HG03457 (cell line): ENCODE results near the gene SPARCL1.
"Not testable (repeated sequence)": the region's sequence is repeated elsewhere in the genome, so short reads cannot be mapped to it uniquely, and the experiment has no call there.

Experiments used
- ATAC-seq: cut with Tn5 transposase; IDR thresholded peaks from one replicate; pipeline ENCODE4 v1.9.1; 2021; ENCODE audit warnings: moderate number of reproducible peaks; ENCODE audit not compliant: unreplicated experiment

SPARCL1 gene

GRCh38 chr4:87529187-87529586 lies at the start of gene SPARCL1:
Gene SPARCL1, minus strand, starts transcription at chr4:87529376. Its CDS starts 29,802 bp downstream, at chr4:87499574.
- ATAC-seq, result no peak

GRCh38 chr4:87575983-87576382 lies 46.8 kb upstream of the SPARCL1 start:
- ATAC-seq, result no peak

- ATAC-seq, result no peak
These were observed 46.2 kb upstream of the SPARCL1 start for GRCh38 chr4:87575408-87575807.

GRCh38 chr4:87574996-87575395 lies 45.8 kb upstream of the SPARCL1 start:
- no peak for ATAC-seq

- ATAC-seq, result not testable (repeated sequence)
These were observed 45.2 kb upstream of the SPARCL1 start for GRCh38 chr4:87574376-87574775.

- no peak for ATAC-seq
These were observed 41.2 kb upstream of the SPARCL1 start for GRCh38 chr4:87570290-87570805.

- no peak for ATAC-seq
These were observed 38.0 kb upstream of the SPARCL1 start for GRCh38 chr4:87567191-87567590.

GRCh38 chr4:87566276-87566675 lies 37.1 kb upstream of the SPARCL1 start:
- no peak for ATAC-seq

- ATAC-seq, result no peak
These were observed 36.6 kb upstream of the SPARCL1 start for GRCh38 chr4:87565746-87566145.

- no peak for ATAC-seq
These were observed 31.6 kb upstream of the SPARCL1 start for GRCh38 chr4:87560802-87561201.

- ATAC-seq, result peak; percentile 99
These were observed 30.1 kb upstream of the SPARCL1 start for GRCh38 chr4:87559090-87559837.

GRCh38 chr4:87557348-87557747 lies 28.2 kb upstream of the SPARCL1 start:
- ATAC-seq, result no peak

GRCh38 chr4:87555773-87556619 lies 26.8 kb upstream of the SPARCL1 start:
- no peak for ATAC-seq

GRCh38 chr4:87553182-87553581 lies 24.0 kb upstream of the SPARCL1 start:
- ATAC-seq, result no peak

GRCh38 chr4:87551361-87551760 lies 22.2 kb upstream of the SPARCL1 start:
- ATAC-seq, result no peak

- no peak for ATAC-seq
These were observed 18.0 kb upstream of the SPARCL1 start for GRCh38 chr4:87547016-87547708.

- ATAC-seq, result no peak
These were observed 15.9 kb upstream of the SPARCL1 start for GRCh38 chr4:87545052-87545451.

- no peak for ATAC-seq
These were observed 14.8 kb upstream of the SPARCL1 start for GRCh38 chr4:87543835-87544461.

- ATAC-seq, result no peak
These were observed 13.6 kb upstream of the SPARCL1 start for GRCh38 chr4:87542734-87543312.

GRCh38 chr4:87541956-87542709 lies 13.0 kb upstream of the SPARCL1 start:
- ATAC-seq, result no peak
